Activated CD4-positive, alpha-beta T cell treated with anti-CD3 and anti-CD28 coated beads, Interleukin-2, amount 10 ng/mL, durations not matched to agents 7 days and 5 days (primary cell): ENCODE results near the gene CCL14. TPM values are rescaled to one million over a fixed set of nuclear protein-coding genes. Genes with fewer than 3 reads are reported as not detected.
"Not testable (repeated sequence)": the region's sequence is repeated elsewhere in the genome, so short reads cannot be mapped to it uniquely, and the experiment has no call there.

Source experiments
- CTCF ChIA-PET: fragments of 350-600 bp; sonication (Branson Sonifier 250); formaldehyde crosslinking; loops from one replicate; lab custom pipeline; 2021; ENCODE audit warnings: antibody characterized with exemption; lab: Charles Lee
- POLR2A ChIA-PET: fragments of 350-600 bp; sonication (Branson Sonifier 250); formaldehyde crosslinking; loops from one replicate; lab custom pipeline; 2021; ENCODE audit warnings: antibody characterized with exemption; lab: Charles Lee
- DNase-seq: peaks from one replicate; pipeline ENCODE4 v3.0.0-alpha.2; 2020
- H3K27ac Mint-ChIP-seq: one replicate; pipeline ENCODE4 v1.8.0; 2021; ENCODE audit warnings: mild to moderate bottlenecking, moderate library complexity, mixed read lengths
- H3K27me3 Mint-ChIP-seq: one replicate; pipeline ENCODE4 v1.8.0; 2021; ENCODE audit warnings: mixed read lengths
- H3K36me3 Mint-ChIP-seq: one replicate; pipeline ENCODE4 v1.8.0; 2021; ENCODE audit warnings: low read depth, mixed read lengths
- H3K4me1 Mint-ChIP-seq: one replicate; pipeline ENCODE4 v1.8.0; 2021; ENCODE audit warnings: mixed read lengths
- H3K4me3 Mint-ChIP-seq: one replicate; pipeline ENCODE4 v1.8.0; 2021; ENCODE audit warnings: mild to moderate bottlenecking, moderate library complexity, mixed read lengths
- H3K9me3 Mint-ChIP-seq: one replicate; pipeline ENCODE4 v1.8.0; 2021; ENCODE audit warnings: mixed read lengths
- total RNA-seq, 2 experiments: library from RNA; stranded (reverse); gene quantifications; one replicate each; pipeline ENCODE4 v1.2.3, GENCODE V29; 2021

Gene CCL14
- total RNA-seq, 2 experiments from 2014 or later, result not detected

DNA sequence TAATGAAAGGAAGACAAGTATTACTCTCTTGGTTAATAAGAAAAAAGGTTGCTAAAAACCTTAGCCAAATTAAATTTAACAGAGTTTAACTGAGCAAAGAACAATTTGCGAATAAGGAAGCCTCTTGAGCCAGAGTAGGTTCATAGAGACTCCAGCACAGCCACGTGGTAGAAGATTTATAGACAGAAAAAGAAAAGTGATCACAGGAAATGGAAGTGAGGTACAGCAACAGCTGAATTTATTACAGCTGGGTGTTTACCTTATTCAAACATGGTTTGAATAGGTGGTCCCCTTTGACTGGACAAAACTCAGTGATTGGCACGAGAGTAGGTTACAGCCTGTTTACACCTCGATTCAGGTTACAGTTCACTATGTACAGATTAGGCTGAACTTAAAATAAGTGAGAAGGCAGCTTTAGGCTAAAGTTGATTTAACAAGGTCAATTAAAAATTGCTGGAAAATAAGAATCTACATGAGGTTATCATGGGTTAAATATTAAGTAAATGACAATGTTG lies 18.1 kb upstream of the CCL14 start:
- no peak for DNase-seq
- no peak overlapping the region for H3K4me3 Mint-ChIP-seq
- peaks cover 7% of the 10 kb centered on the region for H3K4me1 Mint-ChIP-seq
- H3K36me3 Mint-ChIP-seq, result no peaks in the 10 kb centered on the region
- ChIA-PET CTCF (interaction anchor here (0.6 to 1.4 kb wide), 4 partner anchors 15 to 787 kb away, joined by 3 to 4 read pairs (median 4); no protein-coding TSS in a partner anchor), POLR2A (no interaction called here)
- peaks cover 2% of the 10 kb centered on the region for H3K27me3 Mint-ChIP-seq
- H3K27ac Mint-ChIP-seq, result no peak overlapping the region
- H3K9me3 Mint-ChIP-seq, result no peaks in the 10 kb centered on the region

DNA sequence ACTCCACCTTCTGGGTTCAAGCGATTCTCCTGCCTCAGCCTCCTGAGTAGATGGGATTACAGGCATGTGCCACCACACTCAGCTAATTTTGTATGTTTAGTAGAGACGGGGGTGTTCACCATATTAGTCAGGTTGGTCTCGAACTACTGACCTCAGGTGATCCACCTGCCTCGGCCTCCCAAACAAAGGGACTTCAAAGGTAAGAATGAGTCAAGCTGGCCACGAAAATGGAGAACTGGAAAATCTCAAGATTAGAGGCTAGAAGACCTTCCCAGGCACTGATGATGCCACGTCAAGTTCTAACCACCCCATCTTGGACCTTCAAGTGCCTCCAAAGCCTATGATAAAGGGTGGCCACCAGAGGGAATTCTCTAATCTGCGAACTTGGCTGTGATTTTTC lies 16.1 kb upstream of the CCL14 start:
- Mint-ChIP-seq H3K4me3 (no peak overlapping the region), H3K27me3 (peaks cover 2% of the 10 kb centered on the region), H3K4me1 (peaks cover 7% of the 10 kb centered on the region), H3K9me3 (no peaks in the 10 kb centered on the region), H3K27ac (no peak overlapping the region), H3K36me3 (no peaks in the 10 kb centered on the region)
- ChIA-PET POLR2A (no interaction called here), CTCF (no interaction called here)
- DNase-seq, result no peak

DNA sequence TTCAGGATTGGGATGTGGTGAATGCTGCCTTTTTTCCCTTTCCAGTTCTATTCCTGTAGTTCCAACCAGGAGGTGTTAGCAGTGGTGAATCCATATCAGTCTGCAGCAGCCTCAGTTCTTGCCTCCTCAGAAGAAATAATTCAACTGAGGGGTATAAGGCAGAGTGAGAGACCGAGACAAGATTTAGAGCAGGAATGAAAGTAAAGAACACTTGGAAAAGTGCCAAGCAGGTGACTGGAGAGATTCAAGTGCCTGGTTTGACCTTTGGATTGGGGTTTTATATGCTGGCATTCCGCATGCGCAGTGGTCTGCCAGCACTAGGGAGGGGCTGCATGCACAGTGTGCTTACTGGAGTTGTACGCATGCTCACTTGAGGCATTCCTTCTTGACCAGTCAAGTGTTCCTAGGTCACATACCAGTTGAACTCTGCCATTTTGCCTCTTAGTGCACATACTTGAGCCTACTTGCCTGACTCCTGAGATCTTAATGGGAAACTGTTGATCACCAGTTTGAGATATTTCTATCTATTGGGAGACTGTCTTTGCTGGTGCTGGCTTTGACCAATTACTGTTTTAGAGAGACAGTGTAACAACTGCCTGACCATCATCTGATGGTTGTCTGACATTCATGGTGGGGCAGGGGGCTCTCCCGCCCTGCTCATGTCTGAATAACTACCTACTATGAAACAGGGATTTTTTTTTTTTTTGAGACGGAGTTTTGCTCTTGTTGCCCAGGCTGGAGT lies 15.5 kb upstream of the CCL14 start:
- H3K4me1 Mint-ChIP-seq, result peaks cover 7% of the 10 kb centered on the region
- no peak overlapping the region for H3K27ac Mint-ChIP-seq
- H3K27me3 Mint-ChIP-seq, result peaks cover 2% of the 10 kb centered on the region
- ChIA-PET POLR2A (no interaction called here), CTCF (no interaction called here)
- no peaks in the 10 kb centered on the region for H3K36me3 Mint-ChIP-seq
- H3K9me3 Mint-ChIP-seq, result no peaks in the 10 kb centered on the region
- no peak for DNase-seq
- no peak overlapping the region for H3K4me3 Mint-ChIP-seq

DNA sequence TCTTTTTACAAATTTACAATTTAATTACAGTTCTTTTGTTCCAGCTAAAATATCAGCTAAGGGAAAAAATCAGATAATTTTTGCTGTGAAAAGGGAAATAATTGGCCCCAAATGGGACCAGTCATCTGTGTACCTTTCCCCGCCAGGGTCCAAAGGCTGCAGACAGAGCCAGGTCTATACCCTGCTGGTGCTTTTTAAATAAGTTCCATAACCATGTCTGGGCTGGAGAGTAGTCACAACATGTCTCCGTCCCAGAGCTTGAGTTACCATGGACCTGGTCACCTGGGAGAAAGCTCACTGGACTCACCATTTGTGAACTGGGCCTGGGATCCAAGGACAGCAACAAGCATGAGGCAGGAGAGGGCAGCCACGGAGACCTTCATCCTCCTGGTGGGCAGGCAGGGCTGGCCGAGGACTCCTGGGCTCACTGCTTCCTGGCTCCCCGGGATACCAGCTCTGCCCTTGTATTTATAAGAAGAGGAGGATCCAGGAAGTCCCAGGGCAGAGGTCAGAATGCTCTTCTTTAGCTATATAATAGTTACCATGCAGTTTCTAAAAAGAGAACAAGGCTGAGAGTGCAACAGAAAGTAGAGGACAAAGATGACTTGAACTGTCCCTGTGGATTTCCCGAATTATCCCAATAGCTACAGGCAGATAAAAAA lies 14.7 kb upstream of the CCL14 start, which contains the start of gene CCL15:
TSS of gene CCL15 (minus strand) at position 444 of the 662 bp plus-strand sequence. CDS start at position 383, 61 bp downstream.
- no peak for DNase-seq
- H3K4me1 Mint-ChIP-seq, result peaks cover 7% of the 10 kb centered on the region
- H3K27ac Mint-ChIP-seq, result no peak within 1 kb of the TSS
- H3K27me3 Mint-ChIP-seq, result peaks cover 5% of the 10 kb centered on the region
- no peaks in the 10 kb centered on the region for H3K9me3 Mint-ChIP-seq
- no peak within 1 kb of the TSS for H3K4me3 Mint-ChIP-seq
- ChIA-PET CTCF (no interaction called here), POLR2A (no interaction called here)
- no peaks in the 10 kb centered on the region for H3K36me3 Mint-ChIP-seq

DNA sequence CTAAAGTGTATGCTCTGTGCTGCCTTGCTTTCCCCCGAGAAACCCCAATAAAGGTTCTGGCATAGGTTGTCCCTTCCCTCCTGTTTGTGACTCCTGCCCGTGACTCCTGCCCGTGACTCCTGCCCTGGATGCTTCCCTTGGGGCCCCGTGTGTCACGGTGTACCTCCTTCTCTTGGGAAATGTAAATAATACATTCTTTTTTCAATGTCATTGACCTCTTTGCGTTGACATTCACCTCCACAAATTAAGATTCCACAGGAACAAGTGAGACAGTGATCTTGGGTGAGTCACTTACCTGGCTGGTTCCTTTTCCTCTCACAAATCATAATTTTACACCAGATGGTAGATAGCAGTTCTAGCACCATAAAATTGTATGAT lies 14.2 kb upstream of the CCL14 start:
- CTCF ChIA-PET, result interaction anchor here (0.7 to 1.0 kb wide), 2 partner anchors 9 to 1942 kb away, joined by 3 read pairs; no protein-coding TSS in a partner anchor
- peaks cover 7% of the 10 kb centered on the region for H3K4me1 Mint-ChIP-seq
- no peak overlapping the region for H3K4me3 Mint-ChIP-seq

DNA sequence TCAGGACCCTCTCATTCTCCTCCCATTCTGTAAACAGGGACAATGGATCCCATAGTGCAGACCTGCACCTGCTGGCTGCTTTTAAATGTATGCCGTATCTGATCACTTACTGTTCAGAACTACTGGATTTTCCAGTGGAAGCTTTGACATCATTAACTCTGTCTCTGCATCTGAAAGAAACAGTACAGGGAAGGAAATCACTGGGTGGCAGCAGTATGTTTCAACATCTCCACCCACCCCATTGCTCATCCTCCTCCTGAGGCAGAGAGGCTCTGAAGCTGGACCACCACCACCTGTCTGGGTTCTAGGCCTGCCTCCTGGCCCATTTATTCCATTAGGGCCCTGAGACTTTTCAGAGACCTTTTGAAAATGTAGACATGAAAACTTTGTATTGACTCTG lies 12.2 kb upstream of the CCL14 start:
- no peaks in the 10 kb centered on the region for H3K36me3 Mint-ChIP-seq
- H3K9me3 Mint-ChIP-seq, result no peaks in the 10 kb centered on the region
- H3K27me3 Mint-ChIP-seq, result peaks cover 18% of the 10 kb centered on the region
- no peak for DNase-seq
- no peak overlapping the region for H3K4me3 Mint-ChIP-seq
- POLR2A ChIA-PET, result no interaction called here
- H3K27ac Mint-ChIP-seq, result no peak overlapping the region
- CTCF ChIA-PET, result no interaction called here
- no peaks in the 10 kb centered on the region for H3K4me1 Mint-ChIP-seq

More for the DNA sequence above, 14.2 kb upstream of the CCL14 start:
- POLR2A ChIA-PET, result no interaction called here
- Mint-ChIP-seq H3K9me3 (no peaks in the 10 kb centered on the region), H3K27me3 (peaks cover 6% of the 10 kb centered on the region), H3K27ac (no peak overlapping the region), H3K36me3 (no peaks in the 10 kb centered on the region)
- no peak for DNase-seq

DNA sequence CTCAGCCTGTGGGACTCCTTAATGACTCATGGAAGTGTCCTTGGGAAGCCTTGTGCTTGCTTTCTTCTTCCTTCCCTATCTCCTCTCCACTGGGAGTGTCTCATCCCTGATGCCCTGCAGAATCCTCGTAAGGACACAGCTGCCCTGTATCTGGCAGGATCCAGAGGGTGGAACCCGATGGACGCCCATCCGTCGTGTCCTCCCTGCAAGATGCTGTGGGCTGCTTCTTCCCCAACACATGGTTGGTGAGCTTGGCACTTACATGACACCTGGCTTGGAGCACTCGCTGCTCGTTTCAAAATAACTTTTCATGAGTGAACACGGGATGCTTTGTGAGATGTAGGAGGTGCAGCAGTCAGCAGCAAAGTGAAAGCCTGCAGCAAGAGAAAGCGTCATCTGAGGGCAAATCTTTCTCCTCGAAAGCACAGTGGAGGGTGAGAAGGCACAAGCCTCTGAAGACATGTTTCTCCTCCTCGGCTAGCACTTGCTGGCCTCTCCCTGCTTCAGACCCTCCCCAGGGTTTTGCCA lies 11.6 kb upstream of the CCL14 start:
- CTCF ChIA-PET, result interaction anchor here (0.6 to 0.7 kb wide), 2 partner anchors 75 to 128 kb away, joined by 3 read pairs; no protein-coding TSS in a partner anchor
- H3K27me3 Mint-ChIP-seq, result peaks cover 18% of the 10 kb centered on the region

DNA sequence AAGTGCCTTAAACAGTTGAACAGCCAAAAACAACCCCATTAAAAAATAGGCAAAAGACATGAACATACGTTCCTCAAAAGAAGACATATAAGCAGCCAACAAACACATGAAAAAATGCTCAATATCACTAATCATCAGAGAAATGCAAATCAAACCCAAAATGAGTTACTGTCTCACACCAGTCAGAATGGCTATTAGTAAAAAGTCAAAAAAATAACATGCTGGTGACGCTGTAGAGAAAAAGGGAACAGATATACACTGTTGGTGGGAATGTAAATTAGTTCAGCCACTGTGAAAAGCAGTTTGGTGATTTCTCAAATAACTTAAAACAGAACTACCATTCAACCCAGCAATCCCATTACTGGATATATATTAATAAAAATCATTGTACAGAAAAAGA lies 8.8 kb upstream of the CCL14 start:
- H3K27ac Mint-ChIP-seq, DNase-seq, H3K36me3 Mint-ChIP-seq, H3K4me1 Mint-ChIP-seq, H3K9me3 Mint-ChIP-seq, POLR2A ChIA-PET, H3K4me3 Mint-ChIP-seq: not testable (repeated sequence)
- peaks cover 20% of the 10 kb centered on the region for H3K27me3 Mint-ChIP-seq
- CTCF ChIA-PET, result interaction anchor here (1.5 kb wide), 1 partner anchor 77 kb away, joined by 3 read pairs; no protein-coding TSS in a partner anchor

More for the DNA sequence above, 11.6 kb upstream of the CCL14 start:
- no peak overlapping the region for H3K4me3 Mint-ChIP-seq
- no peaks in the 10 kb centered on the region for H3K4me1 Mint-ChIP-seq
- H3K36me3 Mint-ChIP-seq, result no peaks in the 10 kb centered on the region
- no peak overlapping the region for H3K27ac Mint-ChIP-seq
- DNase-seq, result no peak
- POLR2A ChIA-PET, result no interaction called here
- no peaks in the 10 kb centered on the region for H3K9me3 Mint-ChIP-seq

DNA sequence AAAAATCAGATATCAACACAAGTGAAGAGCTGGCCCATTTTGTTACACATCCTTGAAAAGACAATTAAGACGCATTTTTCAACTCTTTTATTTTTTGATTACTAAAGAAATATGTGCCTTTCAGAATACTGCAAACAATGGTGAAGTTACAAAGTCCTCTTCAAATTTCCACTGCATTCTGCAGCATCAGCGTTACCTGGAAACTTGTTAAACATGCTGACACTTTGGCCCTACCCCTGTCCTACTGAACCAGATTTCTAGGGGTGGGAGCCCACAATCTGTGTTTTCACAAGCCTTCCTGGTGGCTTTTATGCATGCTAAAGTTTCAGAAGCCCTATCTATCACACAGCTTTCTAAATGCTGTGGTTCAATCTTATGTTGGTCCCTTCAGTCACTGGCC lies 4.5 kb upstream of the CCL14 start:
- Mint-ChIP-seq H3K4me1 (no peaks in the 10 kb centered on the region), H3K27ac (no peak overlapping the region), H3K36me3 (no peaks in the 10 kb centered on the region), H3K4me3 (no peak overlapping the region), H3K9me3 (peaks cover 5% of the 10 kb centered on the region), H3K27me3 (peaks cover 21% of the 10 kb centered on the region)
- POLR2A ChIA-PET, result no interaction called here
- no peak for DNase-seq
- CTCF ChIA-PET, result interaction anchor here (1.2 kb wide), 1 partner anchor 81 kb away, joined by 3 read pairs; no protein-coding TSS in a partner anchor

DNA sequence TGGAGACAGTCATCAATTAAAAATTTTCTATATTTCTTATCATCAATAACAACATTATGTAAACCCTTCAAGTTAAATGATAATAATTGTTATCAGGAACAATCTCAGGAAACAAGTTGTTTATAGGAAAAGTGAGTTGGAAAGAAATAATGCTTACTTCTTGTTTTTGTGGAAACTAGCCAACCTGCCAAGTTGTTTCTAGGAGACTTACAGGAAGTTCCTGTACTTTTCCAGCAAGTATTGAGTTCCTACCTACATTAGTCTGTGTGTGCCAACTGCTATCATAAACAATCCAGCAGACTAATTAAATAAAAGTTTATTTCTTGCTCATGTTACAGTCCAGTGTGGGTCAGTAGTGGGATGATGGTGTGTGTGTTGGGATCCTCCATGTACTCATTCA lies 1.6 kb upstream of the CCL14 start:
- ChIA-PET CTCF (no interaction called here), POLR2A (no interaction called here)
- Mint-ChIP-seq H3K27ac (no peak overlapping the region), H3K9me3 (peaks cover 5% of the 10 kb centered on the region), H3K4me1 (no peaks in the 10 kb centered on the region), H3K27me3 (peaks cover 5% of the 10 kb centered on the region), H3K4me3 (no peak overlapping the region), H3K36me3 (no peaks in the 10 kb centered on the region)
- DNase-seq, result no peak

DNA sequence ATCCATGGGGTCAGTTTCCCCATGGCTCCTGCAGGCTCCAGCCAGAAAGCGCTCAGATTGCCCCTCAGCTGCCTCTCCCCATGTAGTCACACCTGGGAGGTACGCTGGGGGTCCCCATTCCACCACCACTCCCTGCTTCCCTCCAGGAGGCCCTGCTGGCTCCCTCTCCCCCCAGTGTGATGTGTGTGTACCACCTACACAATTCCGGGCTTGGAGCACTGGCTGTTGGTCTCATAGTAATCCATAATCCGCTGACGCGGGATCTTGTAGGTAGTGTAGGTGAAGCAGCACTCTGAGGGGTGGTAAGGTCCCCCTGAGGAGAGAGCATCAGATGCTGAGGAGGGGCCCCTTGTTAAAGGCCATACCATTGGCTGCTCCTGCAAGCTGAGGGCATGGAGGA lies 2.4 kb downstream of the CCL14 start:
- CTCF ChIA-PET, result interaction anchor here (0.7 kb wide), 1 partner anchor 8 kb away, joined by 3 read pairs; no protein-coding TSS in a partner anchor

DNA sequence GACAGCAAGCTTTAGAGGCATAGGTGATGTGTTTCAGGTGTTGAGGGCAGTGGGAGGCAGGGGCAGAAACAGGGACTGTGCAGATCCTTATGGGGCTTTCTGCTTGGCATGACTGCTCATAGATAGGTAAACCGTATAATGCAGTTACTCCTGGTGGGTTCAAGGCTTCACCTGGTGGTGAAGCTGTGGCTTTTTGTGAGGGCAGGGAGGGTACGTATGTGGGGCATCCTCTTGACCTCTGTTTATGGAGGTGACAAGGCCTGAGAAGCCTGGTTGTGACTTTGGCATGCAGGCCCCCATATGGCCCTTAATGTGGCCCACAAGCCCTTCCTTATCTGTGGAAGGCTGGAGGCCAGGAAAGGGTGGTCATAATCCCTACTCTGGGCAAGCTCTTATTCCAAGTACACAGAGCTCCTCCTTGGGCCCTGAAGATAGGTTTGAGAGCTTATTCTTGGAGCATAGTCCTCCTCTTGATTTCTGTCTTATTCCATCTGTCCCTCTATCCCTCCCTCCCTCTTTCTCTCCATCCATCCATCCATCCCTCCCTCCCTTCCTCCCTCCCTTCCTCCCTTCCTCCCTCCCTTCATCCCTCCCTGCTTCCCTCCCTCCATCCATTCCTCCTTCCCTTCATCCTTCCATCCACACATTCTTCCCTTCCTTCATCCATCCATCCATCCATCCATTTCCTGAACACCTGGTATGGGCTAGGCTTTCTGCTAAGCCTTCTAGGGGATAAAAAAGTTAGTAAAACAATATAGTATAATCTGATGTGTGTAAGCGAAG lies 3.9 kb downstream of the CCL14 start:
- Mint-ChIP-seq H3K36me3 (no peaks in the 10 kb centered on the region), H3K4me3 (no peak overlapping the region), H3K27ac (no peak overlapping the region), H3K27me3 (peaks cover 3% of the 10 kb centered on the region), H3K9me3 (no peaks in the 10 kb centered on the region), H3K4me1 (no peaks in the 10 kb centered on the region)
- POLR2A ChIA-PET, result no interaction called here
- CTCF ChIA-PET, result interaction anchor here (0.8 to 1.4 kb wide), 3 partner anchors 56 to 166 kb away, joined by 3 to 4 read pairs (median 3); no protein-coding TSS in a partner anchor
- DNase-seq, result no peak

More for the DNA sequence above, 2.4 kb downstream of the CCL14 start:
- DNase-seq, result no peak
- Mint-ChIP-seq H3K27ac (no peak overlapping the region), H3K9me3 (peaks cover 5% of the 10 kb centered on the region), H3K4me3 (no peak overlapping the region), H3K27me3 (peaks cover 2% of the 10 kb centered on the region), H3K4me1 (no peaks in the 10 kb centered on the region), H3K36me3 (no peaks in the 10 kb centered on the region)
- POLR2A ChIA-PET, result no interaction called here
